Left lung (tissue), 10 donors: ENCODE data around the gene CRHR2. TPM values are rescaled to one million over a fixed set of nuclear protein-coding genes. Genes with fewer than 3 reads are reported as not detected.

Experiments used
- ATAC-seq: fragments of 200-7000 bp; cut with Tn5 transposase; one replicate; pipeline ENCODE4 v1.9.1; 2020; ENCODE audit warnings: moderate library complexity
- DNase-seq, 4 donors: peaks; one replicate each; pipeline ENCODE4 v3.0.0-alpha.2; 2013 to 2020
- H3K27ac ChIP-seq, 2 donors: fragments of 200-600 bp; sonication (generic) in 1 of 2; one replicate each; pipeline versions ENCODE4 v1.5.0 to v1.8.0; 2020 to 2021
- H3K27me3 ChIP-seq, 2 donors: fragments of 200-600 bp; sonication (generic) in 1 of 2; one replicate each; pipeline versions ENCODE4 v1.5.0 to v1.8.0; 2020 to 2021
- H3K36me3 ChIP-seq, 2 donors: fragments of 200-600 bp; sonication (generic) in 1 of 2; one replicate each; pipeline versions ENCODE4 v1.5.0 to v1.8.0; 2020 to 2021
- H3K4me1 ChIP-seq, 2 donors: fragments of 200-600 bp; one replicate each; pipeline ENCODE4 v1.8.0; 2021
- H3K4me3 ChIP-seq, 2 donors: fragments of 200-600 bp; sonication (generic) in 1 of 2; one replicate each; pipeline versions ENCODE4 v1.5.0 to v1.8.0; 2020 to 2021; ENCODE audit warnings: mild to moderate bottlenecking in 1 of 2
- H3K9me3 ChIP-seq, 2 donors: fragments of 200-600 bp; sonication (generic) in 1 of 2; one replicate each; pipeline versions ENCODE4 v1.5.0 to v1.8.0; 2020 to 2021
- CTCF ChIP-seq, 2 donors: fragments of 200-600 bp; sonication (generic) in 1 of 2; IDR thresholded peaks; one replicate each; pipeline versions ENCODE4 v1.5.0 to v1.8.0; 2021; ENCODE audit warnings: antibody characterized with exemption in 2 of 2
- intact Hi-C, 2 donors: fragments of 100-400 bp; cut with DNase I; formaldehyde crosslinking; loops; one replicate each; pipeline versions ENCODE4 v1.11.2 to v1.14.2; 2022
- polyA plus RNA-seq, 6 donors: library from polyadenylated mRNA; unstranded; fragments of 120-200 nt; gene quantifications; one replicate each; pipeline ENCODE4 v1.2.1, GENCODE V29; 2013; ENCODE audit not compliant: insufficient read length in 6 of 6
- total RNA-seq, 2 donors: library from RNA; stranded (reverse); fragmentation: NEBNext Ultra II Directional; extraction: Animal tissue kit (Norgen Biotek cat#: 25700); gene quantifications; one replicate each; pipeline ENCODE4 v1.2.1, GENCODE V29; 2021
- donor health status: DM: no; HTN: yes; CAD: no.
- donor health status: DM: no; HTN: no; CAD: no.

Gene CRHR2
- total and polyA plus RNA-seq, 8 donors, result 0.15 to 0.41 (median 0.24) TPM; not detected in 1

DNA sequence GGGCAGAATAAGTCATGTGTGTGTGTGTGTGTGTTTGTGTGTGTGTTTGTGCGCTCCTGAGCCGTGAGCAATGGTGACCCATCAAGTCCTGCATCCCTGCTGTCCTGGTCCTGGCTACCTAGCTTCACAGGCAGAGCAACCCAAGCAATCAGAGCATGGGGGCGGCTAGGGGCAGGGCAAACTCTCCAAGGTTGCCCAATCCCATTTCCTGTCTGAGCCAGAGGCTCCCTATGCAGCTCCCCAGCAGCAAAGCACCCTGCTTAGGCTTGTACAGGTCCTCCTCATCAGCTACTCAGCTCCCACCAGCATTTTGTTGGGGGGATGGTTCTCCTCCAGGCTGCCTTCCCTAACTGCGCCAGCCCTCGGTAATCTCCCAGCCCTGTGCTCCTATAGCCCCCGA is 31.1 kb upstream of the CRHR2 start:
- intact Hi-C loops, result no loop called here
- ATAC-seq, result no peak
- no peaks in the 10 kb centered on the region for H3K36me3 ChIP-seq
- H3K27me3 ChIP-seq, result no peaks in the 10 kb centered on the region
- no peak overlapping the region for H3K4me3 ChIP-seq
- DNase-seq, result no peak
- H3K9me3 ChIP-seq, result peaks cover 0 to 20% of the 10 kb centered on the region in 2 donors
- no peaks in the 10 kb centered on the region for H3K4me1 ChIP-seq
- no peak for TF ChIP-seq CTCF (IDR thresholded peaks at IDR 0.05)
- H3K27ac ChIP-seq, result no peak overlapping the region

DNA sequence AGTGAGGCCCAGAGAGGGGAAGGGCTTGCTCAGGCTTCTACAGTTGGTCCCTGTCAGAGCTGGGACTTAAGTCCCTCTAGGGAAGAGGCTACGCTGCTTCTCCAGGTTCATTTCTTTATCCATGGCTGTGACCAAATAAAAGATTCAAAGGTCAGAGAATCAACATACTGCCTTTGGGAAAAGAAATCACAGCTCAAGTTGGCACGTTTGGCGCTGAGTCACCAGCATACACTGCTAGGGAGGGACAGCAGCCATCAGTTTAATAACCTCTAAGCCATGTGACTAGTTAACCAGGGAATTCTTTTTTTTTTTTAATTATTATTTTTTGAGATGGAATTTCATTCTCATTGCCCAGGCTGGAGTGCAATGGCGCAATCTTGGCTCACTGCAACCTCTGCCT is 28.4 kb upstream of the CRHR2 start:
- intact Hi-C loops, result no loop called here
- Histone ChIP-seq H3K27ac (no peak overlapping the region), H3K9me3 (no peaks in the 10 kb centered on the region), H3K4me1 (no peaks in the 10 kb centered on the region), H3K36me3 (no peaks in the 10 kb centered on the region), H3K4me3 (no peak overlapping the region), H3K27me3 (no peaks in the 10 kb centered on the region)
- DNase-seq, result no peak
- TF ChIP-seq CTCF (IDR thresholded peaks at IDR 0.05), result no peak
- no peak for ATAC-seq

DNA sequence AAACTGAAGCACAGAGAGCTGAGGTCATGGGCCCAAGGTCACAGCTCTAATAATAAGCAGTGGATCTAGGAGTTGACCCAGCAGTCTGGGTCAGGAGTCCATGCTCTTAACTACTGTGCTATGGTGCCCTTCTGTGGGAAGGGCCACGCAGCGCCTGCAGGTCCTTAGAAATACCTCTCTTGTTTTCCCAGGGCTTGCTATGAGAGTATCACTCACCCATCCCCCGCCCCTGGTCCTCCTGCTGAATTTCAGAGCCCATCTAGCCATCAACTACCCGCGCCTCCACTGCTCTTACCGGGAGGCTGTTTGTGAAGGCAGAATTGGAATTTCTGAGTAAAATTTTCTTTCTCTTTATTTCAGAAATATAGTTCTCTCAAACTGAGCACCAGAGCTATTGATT is 27.3 kb upstream of the CRHR2 start:
- H3K27ac ChIP-seq, result no peak overlapping the region

GRCh38 chr7:30708983-30709382 is 26.7 kb upstream of the CRHR2 start:
- no peaks in the 10 kb centered on the region for H3K27me3 ChIP-seq
- no peaks in the 10 kb centered on the region for H3K4me1 ChIP-seq
- ATAC-seq (no peak), DNase-seq (no peak)
- TF ChIP-seq CTCF (IDR thresholded peaks at IDR 0.05), result no peak
- no peak overlapping the region for H3K27ac ChIP-seq
- intact Hi-C loops, result no loop called here
- H3K4me3 ChIP-seq, result no peak overlapping the region
- H3K9me3 ChIP-seq, result no peaks in the 10 kb centered on the region
- H3K36me3 ChIP-seq, result no peaks in the 10 kb centered on the region

More for the DNA sequence above, 27.3 kb upstream of the CRHR2 start:
- no peak overlapping the region for H3K4me3 ChIP-seq
- TF ChIP-seq CTCF (IDR thresholded peaks at IDR 0.05), result no peak
- H3K4me1 ChIP-seq, result no peaks in the 10 kb centered on the region
- H3K36me3 ChIP-seq, result no peaks in the 10 kb centered on the region
- H3K9me3 ChIP-seq, result no peaks in the 10 kb centered on the region
- no peaks in the 10 kb centered on the region for H3K27me3 ChIP-seq
- intact Hi-C loops, result no loop called here
- no peak for ATAC-seq
- DNase-seq, result no peak

GRCh38 chr7:30708412-30708811 is 26.2 kb upstream of the CRHR2 start:
- Histone ChIP-seq H3K9me3 (no peaks in the 10 kb centered on the region), H3K36me3 (no peaks in the 10 kb centered on the region), H3K4me1 (no peaks in the 10 kb centered on the region), H3K4me3 (no peak overlapping the region), H3K27me3 (no peaks in the 10 kb centered on the region), H3K27ac (no peak overlapping the region)
- intact Hi-C loops, result no loop called here
- no peak for ATAC-seq
- no peak for DNase-seq
- no peak for TF ChIP-seq CTCF (IDR thresholded peaks at IDR 0.05)
